ENCODE data around the gene CMTR1. TPM values are rescaled to one million over a fixed set of nuclear protein-coding genes. Genes with fewer than 3 reads are reported as not detected.

CMTR1 gene
- total and polyA plus RNA-seq, 2 of the 13 experiments (the other 11 are each of a cell fraction or from before 2014, with no cell fraction given): 19.7 to 55.2 TPM

DNA sequence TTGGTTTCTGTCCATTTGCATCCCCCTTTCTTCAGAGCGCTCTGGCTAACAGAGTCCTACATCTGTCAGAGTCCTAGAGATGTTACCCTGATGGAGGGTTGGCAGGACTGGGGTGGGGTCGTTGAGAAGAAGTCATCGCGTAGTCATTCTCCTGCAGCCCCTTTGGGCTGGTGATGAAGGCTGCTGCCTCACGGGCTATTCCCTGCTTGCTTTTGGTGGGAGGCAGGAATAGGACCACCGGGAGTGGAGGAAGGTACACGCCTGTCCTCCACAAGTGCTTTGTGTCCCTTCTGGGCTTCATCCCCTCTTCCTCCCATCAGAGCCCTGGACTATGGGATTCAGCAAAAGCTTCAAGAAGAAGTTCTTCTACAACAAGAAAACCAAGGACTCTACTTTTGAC, 45.8 kb downstream of the CMTR1 start:
- Histone ChIP-seq H3K4me3 (replicated peaks in 1 of 3; ENCODE audit: insufficient read depth in 1 of 3, low read depth in 2 of 3, low read length in 3 of 3) (no peak overlapping the region), H3K4me1 (ENCODE audit: insufficient read depth, low read length) (no peaks in the 10 kb centered on the region), H3K79me2 (ENCODE audit: insufficient read depth, low read length) (no peaks in the 10 kb centered on the region), H3K4me2 (ENCODE audit: low read depth, low read length) (no peak overlapping the region), H3K27ac (ENCODE audit: extremely low read length, insufficient read depth, low read length) (no peak overlapping the region), H3K36me3 (replicated peaks in 1 of 2; ENCODE audit: control insufficient read depth in 1 of 2, insufficient read depth in 2 of 2, low read length in 2 of 2) (peaks cover 47 to 88% of the 10 kb centered on the region in 2 experiments), H4K20me1 (ENCODE audit: insufficient read depth, low read length) (no peaks in the 10 kb centered on the region), H3K9me3 (ENCODE audit: low read length) (no peaks in the 10 kb centered on the region), H2AFZ (ENCODE audit: low read length) (no peak overlapping the region), H3K27me3 (ENCODE audit: control insufficient read depth in 1 of 2, insufficient read depth in 2 of 2, low read length in 2 of 2) (no peaks in the 10 kb centered on the region), H3K9ac (ENCODE audit: insufficient read depth, low read depth, low read length) (no peak overlapping the region)
- intact Hi-C loops (cut with micrococcal nuclease; ENCODE audit: unreplicated experiment) (no loop called here), in situ Hi-C loops (cut with HindIII; ENCODE audit: extremely low pct_ligation_motif_present, low pct_unique_long_range_greater_than_20kb) (no loop called here)
- FAIRE-seq: no peak
- DNase-seq (ENCODE audit: low spot score): no peak
- ChIA-PET POLR2A (no interaction called here), CTCF (ENCODE audit: low intra/inter-chr PET ratio, low total read pairs) (no interaction called here)
- no TSS peak for BruUV-seq (replicated peaks)
- TF ChIP-seq, protein P1, sequence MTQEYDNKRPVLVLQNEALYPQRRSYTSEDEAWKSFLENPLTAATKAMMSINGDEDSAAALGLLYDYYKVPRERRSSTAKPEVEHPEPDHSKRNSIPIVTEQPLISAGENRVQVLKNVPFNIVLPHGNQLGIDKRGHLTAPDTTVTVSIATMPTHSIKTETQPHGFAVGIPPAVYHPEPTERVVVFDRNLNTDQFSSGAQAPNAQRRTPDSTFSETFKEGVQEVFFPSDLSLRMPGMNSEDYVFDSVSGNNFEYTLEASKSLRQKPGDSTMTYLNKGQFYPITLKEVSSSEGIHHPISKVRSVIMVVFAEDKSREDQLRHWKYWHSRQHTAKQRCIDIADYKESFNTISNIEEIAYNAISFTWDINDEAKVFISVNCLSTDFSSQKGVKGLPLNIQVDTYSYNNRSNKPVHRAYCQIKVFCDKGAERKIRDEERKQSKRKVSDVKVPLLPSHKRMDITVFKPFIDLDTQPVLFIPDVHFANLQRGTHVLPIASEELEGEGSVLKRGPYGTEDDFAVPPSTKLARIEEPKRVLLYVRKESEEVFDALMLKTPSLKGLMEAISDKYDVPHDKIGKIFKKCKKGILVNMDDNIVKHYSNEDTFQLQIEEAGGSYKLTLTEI (CRISPR knock-in tag; conservative IDR thresholded peaks at IDR 0.05): no peak
- peak; percentile 4 for TF ChIP-seq RBM22 (optimal IDR thresholded peaks at IDR 0.05; ENCODE audit: low read length)
- WGBS (ENCODE audit: low lambda C conversion rate): 97% methylated on average over 7 of the region's 7 CpGs
- ATAC-seq: no peak

DNA sequence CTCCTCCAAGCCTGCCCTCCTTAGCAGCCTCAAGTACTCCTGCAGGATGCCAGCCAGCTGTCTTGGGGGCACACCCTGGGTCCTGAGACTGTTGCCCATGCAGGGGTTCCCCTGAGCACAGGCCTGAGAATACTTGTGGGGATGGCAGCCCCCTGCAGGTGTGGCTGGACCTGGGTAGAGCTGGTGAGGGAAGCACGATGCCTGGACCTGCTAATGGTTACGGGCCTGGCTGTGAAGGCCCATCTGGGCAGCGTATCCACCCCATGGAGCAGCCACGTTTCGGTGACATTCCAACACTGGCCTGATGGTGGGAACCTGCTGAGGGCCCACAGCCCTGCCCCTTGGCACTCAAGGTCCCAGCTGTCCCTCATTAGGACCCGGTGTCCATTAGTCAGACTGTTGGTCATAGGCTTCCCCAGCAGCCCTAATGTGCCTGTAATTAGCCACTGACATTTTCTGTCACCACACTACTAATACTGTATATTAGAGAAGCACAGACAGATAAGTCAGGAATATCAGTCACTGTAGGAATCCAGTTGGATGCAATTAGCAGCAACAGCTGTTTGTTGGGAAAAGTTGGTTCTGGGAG, 46.3 kb downstream of the CMTR1 start:
- 100% methylated on average over 3 of the region's 6 CpGs for WGBS (ENCODE audit: low lambda C conversion rate)
- Histone ChIP-seq H3K36me3 (replicated peaks in 1 of 2; ENCODE audit: control insufficient read depth in 1 of 2, insufficient read depth in 2 of 2, low read length in 2 of 2) (peaks cover 48 to 83% of the 10 kb centered on the region in 2 experiments), H3K27ac (ENCODE audit: extremely low read length, insufficient read depth, low read length) (no peak overlapping the region), H3K4me2 (ENCODE audit: low read depth, low read length) (no peak overlapping the region), H3K27me3 (ENCODE audit: control insufficient read depth in 1 of 2, insufficient read depth in 2 of 2, low read length in 2 of 2) (no peaks in the 10 kb centered on the region), H3K9me3 (ENCODE audit: low read length) (no peaks in the 10 kb centered on the region), H3K4me3 (replicated peaks in 1 of 3; ENCODE audit: insufficient read depth in 1 of 3, low read depth in 2 of 3, low read length in 3 of 3) (no peak overlapping the region), H3K79me2 (ENCODE audit: insufficient read depth, low read length) (no peaks in the 10 kb centered on the region), H2AFZ (ENCODE audit: low read length) (no peak overlapping the region), H3K9ac (ENCODE audit: insufficient read depth, low read depth, low read length) (no peak overlapping the region), H3K4me1 (ENCODE audit: insufficient read depth, low read length) (no peaks in the 10 kb centered on the region), H4K20me1 (ENCODE audit: insufficient read depth, low read length) (no peaks in the 10 kb centered on the region)
- in situ Hi-C loops (cut with HindIII; ENCODE audit: extremely low pct_ligation_motif_present, low pct_unique_long_range_greater_than_20kb): no loop called here
- ChIA-PET POLR2A (no interaction called here), CTCF (ENCODE audit: low intra/inter-chr PET ratio, low total read pairs) (no interaction called here)
- DNase-seq (ENCODE audit: low spot score): no peak
- no TSS peak for BruUV-seq (replicated peaks)
- no peak for ATAC-seq
- TF ChIP-seq PCBP1 (IDR thresholded peaks at IDR 0.05; ENCODE audit: borderline replicate concordance, low read depth, low read length): no peak
- peak; percentile 3 for TF ChIP-seq RBM22 (optimal IDR thresholded peaks at IDR 0.05; ENCODE audit: low read length)
- peak; percentile 57 for TF ChIP-seq AGO2 (optimal IDR thresholded peaks at IDR 0.05; ENCODE audit: low read depth, low read length)
- no peak for TF ChIP-seq ATAD3A (CRISPR knock-in tag; IDR thresholded peaks at IDR 0.05)
- no peak for FAIRE-seq
- intact Hi-C loops (cut with micrococcal nuclease; ENCODE audit: unreplicated experiment): no loop called here

Measured in HepG2 (cell line).